MG63 (cell line): ENCODE results near the gene MRGPRE. TPM values are rescaled to one million over a fixed set of nuclear protein-coding genes. Genes with fewer than 3 reads are reported as not detected.

Source experiments
- DNase-seq: peaks from one replicate; pipeline ENCODE4 v3.0.0-alpha.2; 2020
- H3K27me3 ChIP-seq: fragments of 250-450 bp; sonication (Bioruptor Pico); 2 replicates; pipeline ENCODE4 v1.5.1; 2020; ENCODE audit warnings: mild to moderate bottlenecking, moderate library complexity
- H3K36me3 ChIP-seq: fragments of 250-450 bp; sonication (Bioruptor Pico); 2 replicates; pipeline ENCODE4 v1.5.1; 2020; ENCODE audit warnings: mild to moderate bottlenecking, moderate library complexity
- H3K4me3 ChIP-seq: fragments of 250-450 bp; sonication (Bioruptor Pico); 2 replicates; pipeline ENCODE4 v1.5.1; 2020; ENCODE audit warnings: mild to moderate bottlenecking, moderate library complexity
- H3K9me3 ChIP-seq: fragments of 250-450 bp; sonication (Bioruptor Pico); 2 replicates; pipeline ENCODE4 v1.5.1; 2020; ENCODE audit warnings: mild to moderate bottlenecking, moderate library complexity
- total RNA-seq: library from RNA; depleted of rRNA; stranded (reverse); fragments of >200 nt; shearing (Covaris generic); gene quantifications from 2 replicates; pipeline ENCODE4 v1.2.3, GENCODE V29; 2014; ENCODE audit warnings: low replicate concordance

The MRGPRE gene
- total RNA-seq, 1 experiment from 2014 or later = not detected

- no peaks in the 10 kb centered on the region for H3K27me3 ChIP-seq
These were observed 2.3 kb downstream of the MRGPRE start for GRCh38 chr11:3229673-3230630.

GRCh38 chr11:3228445-3228829 lies 3.8 kb downstream of the MRGPRE start:
- H3K9me3 ChIP-seq = no peaks in the 10 kb centered on the region
- no peak overlapping the region for H3K4me3 ChIP-seq
- H3K27me3 ChIP-seq = no peaks in the 10 kb centered on the region
- DNase-seq = no peak
- no peaks in the 10 kb centered on the region for H3K36me3 ChIP-seq

More at GRCh38 chr11:3229673-3230630, 2.3 kb downstream of the MRGPRE start:
- no peak for DNase-seq
- no peaks in the 10 kb centered on the region for H3K36me3 ChIP-seq
- no peak overlapping the region for H3K4me3 ChIP-seq
- no peaks in the 10 kb centered on the region for H3K9me3 ChIP-seq

- no peak overlapping the region for H3K4me3 ChIP-seq
- no peaks in the 10 kb centered on the region for H3K36me3 ChIP-seq
- H3K27me3 ChIP-seq = no peaks in the 10 kb centered on the region
- H3K9me3 ChIP-seq = no peaks in the 10 kb centered on the region
- DNase-seq = no peak
These were observed 4.4 kb downstream of the MRGPRE start for GRCh38 chr11:3227568-3228444.

DNA sequence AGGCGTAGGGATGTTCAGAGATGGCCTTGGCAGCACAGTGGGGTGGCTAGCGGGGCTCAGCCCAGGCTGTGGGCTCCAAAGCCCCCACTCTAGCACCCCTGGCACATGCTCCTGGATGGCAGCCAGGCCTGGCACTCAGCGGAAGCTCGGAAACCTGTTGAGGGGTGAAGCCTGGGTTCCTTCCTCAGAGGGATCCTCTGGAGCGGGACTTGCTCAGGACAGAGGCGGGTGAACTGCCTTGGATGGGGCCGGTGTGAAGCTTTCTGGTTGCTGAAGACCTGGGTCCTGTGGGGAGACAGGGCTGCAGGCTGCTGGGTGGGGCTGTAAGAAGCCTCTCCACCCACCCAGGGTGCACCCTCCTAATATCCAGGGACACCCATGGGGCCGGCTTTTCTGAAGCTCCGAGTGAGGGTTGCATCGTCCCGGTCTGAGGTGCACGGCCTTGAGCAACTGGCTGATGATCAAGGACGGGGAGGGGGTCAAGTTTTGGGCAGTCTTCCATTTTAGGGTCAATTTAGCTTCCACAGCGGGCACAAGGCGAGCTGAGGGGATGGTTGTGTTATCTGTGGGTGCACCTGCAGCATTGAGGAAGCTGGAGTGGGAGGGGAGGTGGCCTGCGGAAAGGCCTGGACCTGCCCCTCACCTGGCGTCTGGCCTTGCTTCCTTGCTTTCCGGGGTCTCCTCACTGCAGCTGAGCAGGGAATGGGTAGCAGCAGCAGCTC lies 5.2 kb downstream of the MRGPRE start:
- DNase-seq = no peak
- Histone ChIP-seq H3K9me3 (no peaks in the 10 kb centered on the region), H3K27me3 (no peaks in the 10 kb centered on the region)

DNA sequence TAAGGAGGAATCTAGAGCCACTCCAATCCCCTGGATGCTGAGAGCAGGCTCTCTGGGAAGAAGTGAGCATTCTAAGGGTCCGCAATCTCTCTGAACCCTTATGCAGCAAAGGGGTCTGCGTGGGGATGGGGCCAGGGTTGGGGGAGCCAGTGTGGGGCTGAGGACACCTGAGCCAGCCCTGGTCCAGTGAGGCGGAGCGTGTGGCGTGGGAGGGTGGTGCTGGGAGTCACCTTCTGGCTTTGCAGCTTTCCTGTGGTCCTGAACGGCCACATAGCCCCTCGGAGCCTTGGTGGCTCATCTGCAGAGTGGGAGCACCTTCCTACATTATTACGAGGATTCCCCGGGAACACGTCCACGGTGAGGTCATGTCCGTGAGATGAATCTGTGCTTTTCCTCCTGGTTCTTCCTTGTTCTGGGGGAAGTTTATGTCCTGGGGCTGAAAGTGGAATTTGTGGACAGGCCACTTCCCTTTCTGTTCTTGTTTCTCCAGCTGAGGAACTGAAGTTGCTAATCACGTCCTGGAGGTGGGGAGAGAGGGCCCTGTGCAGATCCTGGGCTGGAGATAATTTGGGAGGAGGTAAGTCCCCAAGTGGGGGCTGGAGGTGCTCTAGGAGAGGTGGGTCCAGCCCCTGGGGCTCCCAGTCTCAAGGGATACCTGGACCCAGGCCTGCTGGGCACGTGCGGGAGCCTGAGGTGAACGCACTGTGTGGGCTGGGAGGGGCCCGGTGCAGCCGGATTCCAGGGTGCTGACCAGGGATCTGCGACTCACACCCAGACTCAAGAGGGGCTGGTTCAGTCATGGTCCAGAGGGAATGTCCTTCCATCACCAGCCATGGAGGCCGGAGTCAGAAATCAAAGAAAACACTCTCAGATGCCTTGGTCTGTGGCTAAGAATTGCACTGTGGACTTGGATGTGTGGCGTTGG lies 6.1 kb downstream of the MRGPRE start:
- Histone ChIP-seq H3K4me3 (no peak overlapping the region), H3K27me3 (no peaks in the 10 kb centered on the region)
- no peak for DNase-seq

More for the DNA sequence above, 5.2 kb downstream of the MRGPRE start:
- no peak overlapping the region for H3K4me3 ChIP-seq
- no peaks in the 10 kb centered on the region for H3K36me3 ChIP-seq

GRCh38 chr11:3225159-3225758 lies 7.0 kb downstream of the MRGPRE start:
- Histone ChIP-seq H3K27me3 (no peaks in the 10 kb centered on the region), H3K36me3 (no peaks in the 10 kb centered on the region), H3K4me3 (no peak overlapping the region), H3K9me3 (no peaks in the 10 kb centered on the region)
- DNase-seq = no peak

More for the DNA sequence above, 6.1 kb downstream of the MRGPRE start:
- no peaks in the 10 kb centered on the region for H3K36me3 ChIP-seq
- no peaks in the 10 kb centered on the region for H3K9me3 ChIP-seq

DNA sequence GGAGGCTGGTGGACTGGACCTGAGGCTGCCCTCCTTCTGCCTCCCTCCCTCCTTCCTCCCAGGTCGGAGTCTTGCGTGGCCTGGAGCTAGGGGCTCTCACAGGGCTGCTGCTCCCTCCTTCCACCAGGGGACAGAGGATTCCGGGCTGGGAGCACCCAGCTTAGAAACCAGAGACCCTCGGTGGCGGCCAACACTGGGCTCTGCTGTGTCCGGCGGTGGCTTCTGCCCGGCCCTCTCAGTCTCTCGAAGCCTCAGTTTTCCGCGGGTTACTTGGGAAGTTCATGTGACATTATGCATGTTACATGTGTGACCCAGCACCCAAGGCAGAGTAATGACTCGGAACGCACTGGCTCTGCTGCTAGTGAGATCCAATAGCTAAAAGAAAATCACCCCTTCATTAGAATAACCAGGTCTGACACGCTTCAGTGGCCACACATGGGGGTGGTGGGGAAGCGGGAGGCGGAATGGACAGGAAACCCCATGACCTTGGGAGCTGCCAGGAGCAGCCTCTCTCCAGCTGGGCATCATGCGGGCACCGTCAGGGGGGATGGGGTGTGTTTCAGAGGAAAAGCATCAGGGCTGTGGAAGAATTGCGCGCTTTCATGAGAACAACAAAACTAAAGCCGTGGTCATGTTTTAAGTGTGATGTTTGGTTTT lies 7.7 kb downstream of the MRGPRE start:
- no peaks in the 10 kb centered on the region for H3K27me3 ChIP-seq

DNA sequence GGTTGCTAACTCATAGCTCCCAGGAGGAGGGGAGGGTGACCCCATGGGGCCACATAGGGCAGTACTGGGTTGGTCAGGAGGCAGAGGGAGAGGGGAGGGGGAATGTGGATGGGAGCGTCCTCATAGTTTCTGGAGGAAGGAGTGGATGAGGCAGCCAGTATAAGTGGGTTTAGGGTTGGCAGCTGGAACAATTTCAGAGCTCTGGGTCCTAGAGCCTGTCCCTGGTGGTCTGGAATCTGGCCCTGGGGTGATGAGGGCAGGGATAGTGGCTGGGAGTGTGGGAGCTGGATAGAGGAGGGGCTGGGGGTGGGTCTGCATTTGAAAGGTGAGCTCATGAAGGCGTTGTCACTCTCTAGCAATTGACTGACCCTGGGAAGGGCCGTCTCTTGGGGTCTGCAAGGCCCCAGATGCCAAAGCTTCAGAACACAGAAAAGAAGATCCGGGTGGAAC lies 8.3 kb downstream of the MRGPRE start:
- no peak for DNase-seq
- Histone ChIP-seq H3K36me3 (no peaks in the 10 kb centered on the region), H3K9me3 (no peaks in the 10 kb centered on the region), H3K4me3 (no peak overlapping the region), H3K27me3 (no peaks in the 10 kb centered on the region)

More for the DNA sequence above, 7.7 kb downstream of the MRGPRE start:
- no peak for DNase-seq
- no peaks in the 10 kb centered on the region for H3K36me3 ChIP-seq
- no peak overlapping the region for H3K4me3 ChIP-seq
- H3K9me3 ChIP-seq = no peaks in the 10 kb centered on the region

DNA sequence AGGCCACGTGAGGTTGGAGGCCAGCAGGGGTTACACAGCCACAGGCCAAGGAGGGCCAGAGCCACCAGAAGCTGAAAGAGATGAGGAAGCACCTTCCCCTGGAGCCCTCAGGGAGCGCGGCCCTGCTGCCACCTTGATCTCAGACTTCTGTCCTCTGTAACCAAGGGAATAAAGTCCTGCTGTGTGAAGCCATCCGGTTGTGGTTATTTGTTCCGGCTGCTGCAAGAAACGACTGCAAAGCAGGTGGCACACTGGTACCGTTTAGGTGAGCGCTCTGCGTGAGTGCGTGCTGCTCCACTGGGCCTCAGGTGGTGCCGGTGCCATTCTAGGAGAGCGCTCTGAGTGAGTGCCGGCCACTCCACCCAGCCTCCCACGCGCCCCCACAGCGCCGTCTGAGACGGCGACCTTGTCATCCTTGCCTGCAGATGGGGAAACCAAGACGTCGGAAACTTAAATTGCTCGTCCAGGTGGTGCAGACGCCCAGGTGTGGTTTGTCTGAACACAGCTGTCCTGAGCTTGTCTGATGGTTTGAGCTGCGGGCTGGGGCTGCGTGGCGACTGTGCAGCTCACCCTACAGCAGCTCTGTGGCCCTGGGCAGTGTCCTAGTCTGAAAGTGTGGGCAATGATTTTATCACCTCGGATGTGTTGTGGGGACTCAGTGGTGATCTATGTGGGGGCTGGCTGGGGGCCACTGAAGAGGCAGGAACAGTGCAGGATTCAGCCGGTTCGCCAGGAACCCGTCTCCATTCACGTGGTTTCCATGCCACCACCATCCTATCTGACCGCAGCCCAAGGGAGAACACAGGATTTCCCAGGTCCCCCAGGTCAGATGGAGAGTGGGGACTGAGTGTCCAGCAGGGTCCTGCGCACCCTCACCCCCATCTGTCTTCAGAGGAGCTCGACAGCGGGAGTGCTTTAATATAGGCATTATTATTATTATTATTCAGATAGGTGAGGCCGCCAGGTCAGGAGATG lies 9.0 kb downstream of the MRGPRE start:
- Histone ChIP-seq H3K4me3 (no peak overlapping the region), H3K27me3 (no peaks in the 10 kb centered on the region), H3K36me3 (no peaks in the 10 kb centered on the region), H3K9me3 (no peaks in the 10 kb centered on the region)
- no peak for DNase-seq

DNA sequence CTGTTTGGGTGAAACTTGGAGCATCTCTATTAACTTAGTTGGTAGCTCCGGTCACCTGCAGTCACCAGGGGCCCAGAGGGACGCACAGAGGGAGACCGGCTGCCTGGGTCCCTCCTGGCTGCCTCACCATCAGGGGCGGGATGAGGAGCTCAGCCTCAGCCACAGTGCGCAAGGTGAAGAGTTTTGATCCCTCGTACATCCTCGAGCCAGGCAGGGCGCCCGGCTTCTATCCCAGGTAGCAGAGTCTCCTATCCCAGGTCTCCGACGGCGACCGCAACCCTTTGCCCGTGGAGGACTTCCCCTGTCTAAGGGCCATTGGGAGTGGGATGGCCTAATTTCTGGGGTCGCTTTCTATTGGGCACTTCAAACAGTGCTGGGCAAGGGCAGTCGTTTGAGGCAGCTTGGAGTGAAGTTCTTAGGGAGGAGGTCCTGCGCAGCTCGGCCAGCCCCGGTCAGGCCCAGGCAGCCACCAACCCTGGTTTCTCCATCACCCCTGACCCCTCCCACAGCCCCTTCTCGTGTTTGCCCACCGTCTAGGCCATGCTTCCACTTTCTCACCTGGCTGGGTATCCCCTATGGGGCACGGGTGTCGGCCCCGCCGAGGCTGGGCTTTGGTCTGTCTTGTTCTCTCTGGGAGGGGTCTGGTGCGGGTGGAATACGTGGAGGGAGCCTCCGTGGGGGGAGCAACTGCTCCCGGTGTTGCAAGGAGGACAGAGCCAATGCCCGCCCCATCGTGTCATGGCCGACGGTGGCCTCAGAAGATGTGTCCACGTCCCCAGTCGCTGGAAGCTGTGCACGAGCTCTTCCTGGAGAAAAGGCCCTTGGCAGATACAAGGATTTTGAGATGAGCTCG lies 10.0 kb downstream of the MRGPRE start:
- H3K27me3 ChIP-seq = no peaks in the 10 kb centered on the region
- H3K9me3 ChIP-seq = no peaks in the 10 kb centered on the region
- no peak overlapping the region for H3K4me3 ChIP-seq
- H3K36me3 ChIP-seq = no peaks in the 10 kb centered on the region
- DNase-seq = no peak

DNA sequence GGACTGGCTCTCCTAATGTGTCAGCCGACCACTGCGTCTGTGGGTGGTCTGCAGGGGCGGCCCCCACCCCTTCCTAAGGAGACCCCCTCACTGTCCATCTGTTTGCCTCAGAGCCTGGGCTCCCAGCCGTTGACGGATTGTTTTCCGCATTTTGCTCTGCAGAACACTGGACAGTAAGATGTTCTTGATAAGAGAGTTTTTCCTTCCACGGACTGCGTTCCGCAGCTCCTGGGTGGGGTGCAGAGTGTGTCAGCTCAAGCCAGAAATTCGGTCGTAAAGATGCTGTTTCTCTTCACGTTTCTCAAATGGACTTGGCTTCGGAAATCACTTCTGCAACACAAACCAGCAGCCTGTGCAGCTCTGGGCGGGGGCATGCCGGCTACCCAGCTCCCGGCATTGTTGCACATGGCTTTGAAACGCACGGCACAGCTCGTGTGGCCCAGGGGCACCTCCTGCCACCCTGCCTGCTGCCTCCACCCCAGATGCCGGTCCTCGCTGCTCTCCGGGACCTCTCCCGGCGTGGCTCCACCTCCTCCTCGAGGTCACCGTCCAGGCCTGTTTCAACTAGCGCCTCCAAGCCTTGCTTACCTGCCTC lies 10.7 kb downstream of the MRGPRE start:
- Histone ChIP-seq H3K27me3 (no peaks in the 10 kb centered on the region), H3K36me3 (no peaks in the 10 kb centered on the region), H3K4me3 (no peak overlapping the region), H3K9me3 (no peaks in the 10 kb centered on the region)
- DNase-seq = no peak

DNA sequence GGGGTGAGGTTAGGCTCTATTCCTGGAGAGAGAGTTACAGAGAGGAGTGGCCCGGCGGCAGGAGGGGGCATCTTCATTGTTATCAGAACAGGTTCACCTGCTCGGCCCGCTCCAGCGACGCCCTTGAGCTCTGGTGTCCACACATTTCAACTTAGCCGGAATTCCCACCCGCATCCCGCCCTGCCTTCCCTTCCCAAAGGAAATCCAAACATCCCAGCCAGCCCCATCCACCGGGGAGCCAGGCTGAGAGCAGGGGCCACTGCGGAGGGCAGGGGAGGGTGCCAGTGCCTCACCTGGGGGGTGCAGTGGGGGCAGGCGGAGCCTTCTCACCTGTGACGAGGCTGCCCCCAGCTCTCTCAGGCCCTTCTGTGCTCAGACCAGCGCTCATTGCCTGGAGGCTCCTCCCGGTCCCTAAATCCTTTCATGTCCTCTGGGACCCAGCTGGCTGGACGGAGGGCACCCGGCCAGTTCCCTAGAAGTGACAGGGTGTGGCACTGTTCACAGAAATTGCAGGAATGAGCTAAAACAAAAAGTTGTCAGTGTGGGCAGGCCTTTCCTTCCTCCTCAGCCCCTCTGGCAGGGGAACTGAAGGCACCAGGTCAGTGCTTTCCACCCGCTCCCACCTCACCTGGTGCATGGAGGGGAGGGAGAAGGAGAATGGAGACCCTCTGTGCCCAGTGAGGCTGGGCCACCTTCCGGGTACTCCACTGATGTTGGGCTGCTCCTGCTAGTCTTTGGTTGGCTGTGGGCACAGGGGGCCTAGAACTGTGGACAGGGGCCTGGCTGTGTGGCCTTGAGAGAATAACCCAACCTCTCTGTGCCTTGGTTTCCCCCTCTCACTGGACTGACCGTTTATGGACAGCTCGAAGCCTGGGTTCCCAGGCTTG lies 11.5 kb downstream of the MRGPRE start:
- Histone ChIP-seq H3K36me3 (no peaks in the 10 kb centered on the region), H3K27me3 (no peaks in the 10 kb centered on the region), H3K4me3 (no peak overlapping the region), H3K9me3 (no peaks in the 10 kb centered on the region)
- DNase-seq = no peak
